Neural cell (in vitro differentiated cells): ENCODE results near the gene ZNF335. TPM values are rescaled to one million over a fixed set of nuclear protein-coding genes. Genes with fewer than 3 reads are reported as not detected.
A peak's percentile ranks its signal among the peaks of the same experiment; 100 is the strongest.

ENCODE experiments used
- H2AFZ ChIP-seq: fragments of 200-600, 300-800 bp; sonication (generic), shearing (Covaris generic); 2 replicates; pipeline ENCODE4 v1.6.0; 2014; ENCODE audit warnings: low read depth, mild to moderate bottlenecking, antibody characterized with exemption, low read length, moderate library complexity
- H3F3A ChIP-seq: fragments of 200-600 bp; shearing (Covaris generic); 2 replicates; pipeline ENCODE4 v1.6.1; 2016; ENCODE audit warnings: mild to moderate bottlenecking, moderate library complexity, mixed read lengths, antibody characterized with exemption, low read length; ENCODE audit not compliant: insufficient read depth, poor library complexity, severe bottlenecking
- H3K27ac ChIP-seq: fragments of 200-600, 300-800 bp; sonication (generic), shearing (Covaris generic); 2 replicates; pipeline ENCODE4 v1.5.1; 2014; ENCODE audit warnings: mild to moderate bottlenecking, low read length, moderate library complexity
- H3K27me3 ChIP-seq: fragments of 300-800, 200-600 bp; sonication (generic), shearing (Covaris generic); 2 replicates; pipeline ENCODE4 v1.6.0; 2014; ENCODE audit warnings: mild to moderate bottlenecking, low read depth, low read length, moderate library complexity; ENCODE audit not compliant: insufficient read depth
- H3K36me3 ChIP-seq: fragments of 300-800, 200-600 bp; sonication (generic), shearing (Covaris generic); 2 replicates; pipeline ENCODE4 v1.5.1; 2014; ENCODE audit warnings: mild to moderate bottlenecking, antibody characterized with exemption, low read length, moderate library complexity; ENCODE audit not compliant: insufficient read depth
- H3K4me2 ChIP-seq: fragments of 300-800, 200-600 bp; sonication (generic), shearing (Covaris generic); 2 replicates; pipeline ENCODE4 v1.6.0; 2014; ENCODE audit warnings: mild to moderate bottlenecking, low read length
- H3K4me3 ChIP-seq: fragments of 300-800, 200-600 bp; sonication (generic), shearing (Covaris generic); 2 replicates; pipeline ENCODE4 v1.5.1; 2014; ENCODE audit warnings: mild to moderate bottlenecking, low read length, moderate library complexity
- H3K79me2 ChIP-seq: fragments of 200-600 bp; shearing (Covaris generic); replicated peaks from 2 replicates; pipeline ENCODE4 v1.6.0; 2014; ENCODE audit warnings: mild to moderate bottlenecking, low read length, moderate library complexity; ENCODE audit not compliant: insufficient read depth
- H3K9ac ChIP-seq: fragments of 300-800, 200-600 bp; sonication (generic), shearing (Covaris generic); 2 replicates; pipeline ENCODE4 v1.6.1; 2016; ENCODE audit warnings: mild to moderate bottlenecking, low read length, mixed read lengths
- H3K9me2 ChIP-seq: fragments of 200-600 bp; shearing (Covaris generic); 2 replicates; pipeline ENCODE4 v1.6.1; 2016; ENCODE audit warnings: mild to moderate bottlenecking, low read length, mixed read lengths; ENCODE audit not compliant: insufficient read depth
- H3K9me3 ChIP-seq: fragments of 200-600, 300-800 bp; sonication (generic), shearing (Covaris generic); 2 replicates; pipeline ENCODE4 v1.6.1; 2016; ENCODE audit warnings: mild to moderate bottlenecking, mixed run types, low read length, moderate library complexity, mixed read lengths
- H4K20me1 ChIP-seq: fragments of 200-600 bp; shearing (Covaris generic); 2 replicates; pipeline ENCODE4 v1.6.1; 2016; ENCODE audit warnings: mild to moderate bottlenecking, mixed run types; ENCODE audit not compliant: insufficient read depth
- EP300 ChIP-seq: fragments of 450-650 bp; conservative IDR thresholded peaks from 2 replicates; pipeline ENCODE4 v1.6.1; 2014; ENCODE audit warnings: antibody characterized with exemption, mild to moderate bottlenecking, moderate library complexity; ENCODE audit not compliant: poor library complexity, severe bottlenecking
- EZH2 ChIP-seq: fragments of 200-600, 300-800 bp; shearing (Covaris generic), sonication (generic); IDR thresholded peaks from 2 replicates; pipeline ENCODE4 v1.6.1; 2014; ENCODE audit warnings: antibody characterized with exemption, low read length, borderline replicate concordance, mild to moderate bottlenecking; ENCODE audit not compliant: insufficient read depth, poor library complexity, severe bottlenecking
- MXI1 ChIP-seq: fragments of 450-650 bp; conservative IDR thresholded peaks from 2 replicates; pipeline ENCODE4 v1.6.1; 2014; ENCODE audit warnings: antibody characterized with exemption, mild to moderate bottlenecking; ENCODE audit not compliant: poor library complexity, severe bottlenecking
- POLR2AphosphoS5 ChIP-seq: IDR thresholded peaks from 2 replicates; pipeline ENCODE4 v1.6.1; 2012
- RAD21 ChIP-seq: fragments of 450-650 bp; conservative IDR thresholded peaks from 2 replicates; pipeline ENCODE4 v1.6.1; 2014; ENCODE audit warnings: antibody characterized with exemption, mild to moderate bottlenecking, moderate library complexity
- SMC3 ChIP-seq: fragments of 450-650 bp; conservative IDR thresholded peaks from 2 replicates; pipeline ENCODE4 v1.6.1; 2014; ENCODE audit warnings: antibody characterized with exemption, mild to moderate bottlenecking, moderate library complexity; ENCODE audit not compliant: poor library complexity
- TAF1 ChIP-seq: IDR thresholded peaks from 2 replicates; pipeline ENCODE4 v1.6.1; 2012; ENCODE audit warnings: low read depth
- polyA plus RNA-seq: library from polyadenylated mRNA; depleted of rRNA; stranded (reverse); fragments of >200 nt; gene quantifications from 2 replicates; pipeline ENCODE4 v1.2.3, GENCODE V29; 2014
- TF ChIP-seq, protein P1 (sequence below): IDR thresholded peaks from 2 replicates; pipeline ENCODE4 v1.6.1; 2012; ENCODE audit warnings: borderline replicate concordance
- TF ChIP-seq, protein P2 (sequence below): fragments of 450-650 bp; IDR thresholded peaks from 2 replicates; pipeline ENCODE4 v1.5.1; 2014; ENCODE audit warnings: antibody characterized with exemption, mild to moderate bottlenecking, moderate library complexity; ENCODE audit not compliant: poor library complexity, severe bottlenecking

Gene ZNF335
- polyA plus RNA-seq, 1 donor from 2014 or later, result 12.8 TPM

DNA sequence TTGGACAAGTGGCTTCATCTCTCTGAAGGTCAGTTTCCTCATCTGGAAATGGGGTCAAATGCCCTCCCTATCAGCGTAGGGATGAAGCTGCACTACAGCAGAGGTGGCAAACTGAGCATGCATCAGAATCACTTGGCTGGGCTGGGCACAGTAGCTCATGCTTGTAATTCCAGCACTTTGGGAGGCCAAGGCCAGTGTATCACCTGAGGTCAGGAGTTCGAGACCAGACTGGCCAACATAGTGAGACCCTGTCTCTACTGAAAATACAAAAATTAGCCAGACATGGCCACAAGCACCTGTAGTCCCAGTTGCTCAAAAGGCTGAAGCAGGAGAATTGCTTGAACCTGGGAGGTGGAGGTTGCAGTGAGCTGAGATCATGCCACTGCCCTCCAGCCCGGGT is 30.0 kb upstream of the ZNF335 start:
- Histone ChIP-seq H3K4me2 (no peak overlapping the region), H3K36me3 (no peaks in the 10 kb centered on the region), H3K9me3 (no peaks in the 10 kb centered on the region), H3K27ac (no peak overlapping the region), H3K79me2 (no peaks in the 10 kb centered on the region), H3F3A (no peaks in the 10 kb centered on the region), H3K9ac (no peak overlapping the region), H3K27me3 (no peaks in the 10 kb centered on the region), H2AFZ (no peak overlapping the region), H3K4me3 (no peak overlapping the region), H4K20me1 (no peaks in the 10 kb centered on the region), H3K9me2 (no peaks in the 10 kb centered on the region)
- TF ChIP-seq MXI1 (no peak), EZH2 (no peak), EP300 (no peak), POLR2AphosphoS5 (no peak), SMC3 (no peak), TAF1 (no peak), RAD21 (no peak)
- TF ChIP-seq, protein P1, sequence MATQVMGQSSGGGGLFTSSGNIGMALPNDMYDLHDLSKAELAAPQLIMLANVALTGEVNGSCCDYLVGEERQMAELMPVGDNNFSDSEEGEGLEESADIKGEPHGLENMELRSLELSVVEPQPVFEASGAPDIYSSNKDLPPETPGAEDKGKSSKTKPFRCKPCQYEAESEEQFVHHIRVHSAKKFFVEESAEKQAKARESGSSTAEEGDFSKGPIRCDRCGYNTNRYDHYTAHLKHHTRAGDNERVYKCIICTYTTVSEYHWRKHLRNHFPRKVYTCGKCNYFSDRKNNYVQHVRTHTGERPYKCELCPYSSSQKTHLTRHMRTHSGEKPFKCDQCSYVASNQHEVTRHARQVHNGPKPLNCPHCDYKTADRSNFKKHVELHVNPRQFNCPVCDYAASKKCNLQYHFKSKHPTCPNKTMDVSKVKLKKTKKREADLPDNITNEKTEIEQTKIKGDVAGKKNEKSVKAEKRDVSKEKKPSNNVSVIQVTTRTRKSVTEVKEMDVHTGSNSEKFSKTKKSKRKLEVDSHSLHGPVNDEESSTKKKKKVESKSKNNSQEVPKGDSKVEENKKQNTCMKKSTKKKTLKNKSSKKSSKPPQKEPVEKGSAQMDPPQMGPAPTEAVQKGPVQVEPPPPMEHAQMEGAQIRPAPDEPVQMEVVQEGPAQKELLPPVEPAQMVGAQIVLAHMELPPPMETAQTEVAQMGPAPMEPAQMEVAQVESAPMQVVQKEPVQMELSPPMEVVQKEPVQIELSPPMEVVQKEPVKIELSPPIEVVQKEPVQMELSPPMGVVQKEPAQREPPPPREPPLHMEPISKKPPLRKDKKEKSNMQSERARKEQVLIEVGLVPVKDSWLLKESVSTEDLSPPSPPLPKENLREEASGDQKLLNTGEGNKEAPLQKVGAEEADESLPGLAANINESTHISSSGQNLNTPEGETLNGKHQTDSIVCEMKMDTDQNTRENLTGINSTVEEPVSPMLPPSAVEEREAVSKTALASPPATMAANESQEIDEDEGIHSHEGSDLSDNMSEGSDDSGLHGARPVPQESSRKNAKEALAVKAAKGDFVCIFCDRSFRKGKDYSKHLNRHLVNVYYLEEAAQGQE, result no peak
- TF ChIP-seq, protein P2, sequence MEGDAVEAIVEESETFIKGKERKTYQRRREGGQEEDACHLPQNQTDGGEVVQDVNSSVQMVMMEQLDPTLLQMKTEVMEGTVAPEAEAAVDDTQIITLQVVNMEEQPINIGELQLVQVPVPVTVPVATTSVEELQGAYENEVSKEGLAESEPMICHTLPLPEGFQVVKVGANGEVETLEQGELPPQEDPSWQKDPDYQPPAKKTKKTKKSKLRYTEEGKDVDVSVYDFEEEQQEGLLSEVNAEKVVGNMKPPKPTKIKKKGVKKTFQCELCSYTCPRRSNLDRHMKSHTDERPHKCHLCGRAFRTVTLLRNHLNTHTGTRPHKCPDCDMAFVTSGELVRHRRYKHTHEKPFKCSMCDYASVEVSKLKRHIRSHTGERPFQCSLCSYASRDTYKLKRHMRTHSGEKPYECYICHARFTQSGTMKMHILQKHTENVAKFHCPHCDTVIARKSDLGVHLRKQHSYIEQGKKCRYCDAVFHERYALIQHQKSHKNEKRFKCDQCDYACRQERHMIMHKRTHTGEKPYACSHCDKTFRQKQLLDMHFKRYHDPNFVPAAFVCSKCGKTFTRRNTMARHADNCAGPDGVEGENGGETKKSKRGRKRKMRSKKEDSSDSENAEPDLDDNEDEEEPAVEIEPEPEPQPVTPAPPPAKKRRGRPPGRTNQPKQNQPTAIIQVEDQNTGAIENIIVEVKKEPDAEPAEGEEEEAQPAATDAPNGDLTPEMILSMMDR, result no peak

DNA sequence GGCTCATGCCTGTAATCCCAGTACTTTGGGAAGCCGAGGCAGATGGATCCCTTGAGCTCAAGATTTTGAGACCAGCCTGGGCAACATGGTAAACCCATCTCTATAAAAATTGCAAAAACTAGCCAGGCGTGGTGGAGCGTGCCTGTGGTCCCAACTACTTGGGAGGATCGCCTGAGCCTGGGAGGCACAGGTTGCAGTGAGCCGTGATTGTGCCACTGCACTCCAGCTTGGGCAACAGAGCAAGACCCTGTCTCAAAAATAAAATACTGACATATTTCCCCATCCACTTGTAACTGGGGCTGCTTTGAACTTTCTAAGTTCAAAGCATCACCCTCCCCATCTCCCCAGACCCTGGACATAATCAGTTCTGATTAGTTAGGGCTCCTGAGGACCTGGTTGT is 29.5 kb upstream of the ZNF335 start:
- Histone ChIP-seq H3K36me3 (no peaks in the 10 kb centered on the region), H2AFZ (no peak overlapping the region), H3K9me3 (no peaks in the 10 kb centered on the region), H3K27me3 (no peaks in the 10 kb centered on the region), H3K4me3 (no peak overlapping the region), H3K27ac (peak overlapping the region; percentile 8), H3K4me2 (no peak overlapping the region), H3K79me2 (no peaks in the 10 kb centered on the region), H3K9me2 (no peaks in the 10 kb centered on the region), H3K9ac (no peak overlapping the region), H4K20me1 (no peaks in the 10 kb centered on the region), H3F3A (no peaks in the 10 kb centered on the region)
- TF ChIP-seq MXI1, result no peak
- TF ChIP-seq, protein P2, result no peak
- no peak for TF ChIP-seq SMC3
- TF ChIP-seq TAF1, result no peak
